Glomerular visceral epithelial cell (primary cell): ENCODE data around the gene JAM3.
"Not testable (repeated sequence)": the region's sequence is repeated elsewhere in the genome, so short reads cannot be mapped to it uniquely, and the experiment has no call there.

ENCODE experiments used
- DNase-seq: peaks from one replicate; pipeline ENCODE4 v3.0.0-alpha.2; 2016; ENCODE audit errors: extremely low spot score

Gene JAM3

GRCh38 chr11:134178032-134178674, 109.3 kb downstream of the JAM3 start:
- no peak for DNase-seq

GRCh38 chr11:134181707-134182106, 112.8 kb downstream of the JAM3 start:
- no peak for DNase-seq

- DNase-seq, result not testable (repeated sequence)
These were observed 119.2 kb downstream of the JAM3 start for GRCh38 chr11:134188092-134188491.

GRCh38 chr11:134196756-134197155, 127.9 kb downstream of the JAM3 start:
- DNase-seq, result no peak

- no peak for DNase-seq
These were observed 130.7 kb downstream of the JAM3 start for GRCh38 chr11:134199531-134199930.

GRCh38 chr11:134200688-134201087, 131.8 kb downstream of the JAM3 start:
- DNase-seq, result no peak
